Mesenteric fat pad (tissue), 1 donor: ENCODE data around the gene ATP2A1. TPM values are rescaled to one million over a fixed set of nuclear protein-coding genes. Genes with fewer than 3 reads are reported as not detected.
"Not testable (repeated sequence)": the region's sequence is repeated elsewhere in the genome, so short reads cannot be mapped to it uniquely, and the experiment has no call there.

Experiments used
- DNase-seq: peaks from one replicate; pipeline ENCODE4 v3.0.0-alpha.2; 2020; ENCODE audit warnings: low spot score
- microRNA-seq: library from miRNA; unstranded; fragments of <30 nt; microRNA quantifications from one replicate; pipeline ENCODE4 v1.2.0, GENCODE V29; 2020; ENCODE audit warnings: borderline number of aligned reads
- total RNA-seq: library from RNA; stranded (reverse); fragmentation: NEBNext Ultra II Directional; extraction: Animal tissue kit (Norgen Biotek cat#: 25700); gene quantifications from one replicate; pipeline ENCODE4 v1.2.1, GENCODE V29; 2021
- donor health status: DM: yes; HTN: yes; CAD: no.

ATP2A1 gene
- total RNA-seq, 1 donor from 2014 or later = 0.48 TPM

- no peak for DNase-seq
Measured at GRCh38 chr16:28932339-28933141, 54.3 kb downstream of the ATP2A1 start.

GRCh38 chr16:28933171-28933570 lies 54.9 kb downstream of the ATP2A1 start:
- no peak for DNase-seq

- DNase-seq = no peak
Measured at GRCh38 chr16:28935346-28935745, 57.1 kb downstream of the ATP2A1 start.

- peak; percentile 95 for DNase-seq
Measured at GRCh38 chr16:28935924-28936783, 57.9 kb downstream of the ATP2A1 start.

- no peak for DNase-seq
Measured at GRCh38 chr16:28936784-28937155, 58.5 kb downstream of the ATP2A1 start.

- no peak for DNase-seq
Measured at GRCh38 chr16:28937222-28937876, 59.1 kb downstream of the ATP2A1 start.

- no peak for DNase-seq
Measured at GRCh38 chr16:28938721-28939120, 60.4 kb downstream of the ATP2A1 start.

GRCh38 chr16:28939825-28940224 lies 61.5 kb downstream of the ATP2A1 start:
- DNase-seq = not testable (repeated sequence)

- no peak for DNase-seq
Measured at GRCh38 chr16:28943281-28943680, 65.0 kb downstream of the ATP2A1 start.

GRCh38 chr16:28946681-28947080 lies 68.4 kb downstream of the ATP2A1 start:
- DNase-seq = no peak

GRCh38 chr16:28950648-28951409 lies 72.5 kb downstream of the ATP2A1 start, which contains the start of gene NFATC2IP:
Gene NFATC2IP, plus strand, starts transcription at chr16:28950937. Its CDS starts 75 bp downstream, at chr16:28951012.
- peak; percentile 100 for DNase-seq

GRCh38 chr16:28951410-28951943 lies 73.2 kb downstream of the ATP2A1 start:
- no peak for DNase-seq

Small RNAs within 50 kb of the gene (microRNA-seq; reads per million reads assigned to microRNA genes)
- gene MIR4721 = not detected

Other genes starting within 250 kb of the ATP2A1 start
- gene NPIPB8, start 240.4 kb upstream of the ATP2A1 start, total RNA-seq = 1.9 TPM
- gene EIF3C, start 167.0 kb upstream of the ATP2A1 start, total RNA-seq = 494 TPM
- gene NPIPB9, start 126.7 kb upstream of the ATP2A1 start, total RNA-seq = not detected
- 106 TPM for gene ATXN2L, start 55.5 kb upstream of the ATP2A1 start, total RNA-seq
- gene TUFM, start 32.1 kb upstream of the ATP2A1 start, total RNA-seq = 113 TPM
- gene SH2B1, start 14.6 kb upstream of the ATP2A1 start, total RNA-seq = 32.5 TPM
- 7.5 TPM for gene RABEP2, start 46.8 kb downstream of the ATP2A1 start, total RNA-seq
- 0.67 TPM for gene CD19, start 53.5 kb downstream of the ATP2A1 start, total RNA-seq
- gene NFATC2IP, start 72.4 kb downstream of the ATP2A1 start, total RNA-seq = 29.4 TPM
- 31.4 TPM for gene SPNS1, start 96.3 kb downstream of the ATP2A1 start, total RNA-seq
- gene LAT, start 106.6 kb downstream of the ATP2A1 start, total RNA-seq = 4.1 TPM